GM23248 (cell line): ENCODE measurements around the gene CDC14B. TPM values are rescaled to one million over a fixed set of nuclear protein-coding genes. Genes with fewer than 3 reads are reported as not detected.

Source experiments
- DNase-seq: peaks from one replicate; pipeline ENCODE4 v3.0.0-alpha.2; 2015
- H2AFZ ChIP-seq: fragments of 200-600 bp; sonication (generic); 2 replicates; pipeline ENCODE4 v1.6.1; 2016; ENCODE audit warnings: antibody characterized with exemption
- H3F3A ChIP-seq: fragments of 200-600 bp; sonication (generic); 2 replicates; pipeline ENCODE4 v1.6.1; 2016; ENCODE audit warnings: mild to moderate bottlenecking, antibody characterized with exemption, mixed run types; ENCODE audit not compliant: insufficient read depth
- H3K27ac ChIP-seq: fragments of 200-600 bp; sonication (generic); 2 replicates; pipeline ENCODE4 v1.5.1; 2016; ENCODE audit warnings: mild to moderate bottlenecking
- H3K27me3 ChIP-seq: fragments of 200-600 bp; sonication (generic); replicated peaks from 2 replicates; pipeline ENCODE4 v1.6.1; 2016; ENCODE audit warnings: mild to moderate bottlenecking; ENCODE audit not compliant: insufficient read depth
- H3K36me3 ChIP-seq: fragments of 200-600 bp; sonication (generic); 2 replicates; pipeline ENCODE4 v1.6.1; 2016; ENCODE audit warnings: low read depth, mild to moderate bottlenecking
- H3K4me1 ChIP-seq: fragments of 200-600 bp; sonication (generic); 2 replicates; pipeline ENCODE4 v1.6.1; 2016; ENCODE audit warnings: mild to moderate bottlenecking; ENCODE audit not compliant: insufficient read depth
- H3K4me2 ChIP-seq: fragments of 200-600 bp; sonication (generic); one replicate; pipeline ENCODE4 v1.6.1; 2016; ENCODE audit warnings: mild to moderate bottlenecking; ENCODE audit not compliant: unreplicated experiment
- H3K4me3 ChIP-seq: fragments of 200-600 bp; sonication (generic); 2 replicates; pipeline ENCODE4 v1.5.1; 2016; ENCODE audit warnings: mild to moderate bottlenecking
- H3K79me2 ChIP-seq: fragments of 200-600 bp; sonication (generic); 2 replicates; pipeline ENCODE4 v1.6.1; 2016; ENCODE audit warnings: mild to moderate bottlenecking; ENCODE audit not compliant: insufficient read depth
- H3K9ac ChIP-seq: fragments of 200-600 bp; sonication (generic); 2 replicates; pipeline ENCODE4 v1.6.1; 2016; ENCODE audit warnings: mild to moderate bottlenecking
- H3K9me2 ChIP-seq: fragments of 200-600 bp; sonication (generic); 2 replicates; pipeline ENCODE4 v1.6.1; 2016; ENCODE audit warnings: mixed run types, mild to moderate bottlenecking, moderate library complexity; ENCODE audit not compliant: insufficient read depth
- H3K9me3 ChIP-seq: fragments of 200-600 bp; sonication (generic); one replicate; pipeline ENCODE4 v1.6.1; 2017; ENCODE audit warnings: low read depth
- H4K20me1 ChIP-seq: fragments of 200-600 bp; sonication (generic); 2 replicates; pipeline ENCODE4 v1.6.0; 2016; ENCODE audit not compliant: insufficient read depth
- EZH2 ChIP-seq: fragments of 200-600 bp; sonication (generic); IDR thresholded peaks from 2 replicates; pipeline ENCODE4 v1.6.1; 2018; ENCODE audit warnings: antibody characterized with exemption, mild to moderate bottlenecking; ENCODE audit not compliant: insufficient read depth, poor library complexity, severe bottlenecking
- EZH2phosphoT487 ChIP-seq: fragments of 200-600 bp; sonication (generic); IDR thresholded peaks from 2 replicates; pipeline ENCODE4 v1.6.1; 2018; ENCODE audit warnings: antibody characterized with exemption, moderate library complexity, mild to moderate bottlenecking, low read depth; ENCODE audit not compliant: insufficient read depth
- WGBS, 2 experiments: methylation state at CpG; one replicate each; pipeline ENCODE4 v1.1.6; 2015 to 2017; ENCODE audit warnings: low lambda C conversion rate in 2 of 2, low coverage in 1 of 2; ENCODE audit errors: missing lambda C conversion rate in 2 of 2; 5-methylcytosine and 5-hydroxymethylcytosine counted together
- in situ Hi-C: fragments of 300-500 bp; cut with MboI; formaldehyde crosslinking; loops from 2 replicates; pipeline ENCODE4 v1.15.0; 2020
- polyA plus RNA-seq: library from polyadenylated mRNA; unstranded; fragments of >200 nt; fragmentation: Nextera tagmentation; extraction: Ambion mirVana; gene quantifications from 2 replicates; pipeline ENCODE4 v1.2.1, GENCODE V29; 2016
- total RNA-seq: library from RNA; depleted of rRNA; stranded (reverse); fragments of >200 nt; shearing (Covaris generic); gene quantifications from 2 replicates; pipeline ENCODE4 v1.2.3, GENCODE V29; 2014

Gene CDC14B
- total and polyA plus RNA-seq, 2 experiments from 2014 or later: 8.1 to 17.2 TPM

DNA sequence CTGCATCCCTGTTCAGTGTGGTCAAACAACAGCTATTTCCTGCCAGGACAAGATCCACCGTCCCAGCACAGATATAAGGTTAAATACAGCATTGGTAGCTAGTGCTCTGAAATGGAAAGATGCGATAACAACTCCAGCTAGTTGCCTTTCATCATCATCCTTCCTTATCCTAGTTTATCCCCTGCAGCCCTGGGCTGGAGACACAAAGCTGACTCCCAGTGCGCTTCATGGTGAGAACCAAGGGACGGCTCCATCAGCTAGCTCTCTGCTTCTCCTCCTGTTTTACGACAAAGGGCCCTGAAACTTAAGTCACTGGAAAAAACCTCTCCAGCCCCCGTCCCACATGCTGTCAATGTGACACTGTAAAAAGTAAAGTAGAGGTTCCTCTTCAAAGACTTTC lies 37.9 kb downstream of the CDC14B start:
- no peak overlapping the region for H3K27ac ChIP-seq

DNA sequence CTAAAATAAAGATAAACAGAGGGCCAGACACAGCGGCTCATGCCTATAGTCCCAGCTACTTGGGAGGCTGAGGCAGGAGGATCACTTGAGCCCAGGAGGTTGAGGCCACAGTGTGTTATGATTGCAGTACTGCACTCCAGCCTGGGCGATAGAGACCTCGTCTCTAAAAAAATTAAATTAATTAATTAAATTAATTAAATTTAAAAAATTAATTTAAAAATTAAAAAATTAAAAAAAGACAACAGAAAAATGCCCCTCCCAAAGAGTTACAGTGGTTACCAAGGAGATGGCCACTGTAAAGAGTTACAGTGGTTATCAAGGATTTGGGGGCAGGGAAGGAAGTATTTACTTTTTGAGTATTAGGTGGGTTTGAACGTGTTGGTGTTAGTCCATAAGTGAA lies 38.3 kb downstream of the CDC14B start:
- H3K9me2 ChIP-seq: no peaks in the 10 kb centered on the region
- H3K4me2 ChIP-seq: no peak overlapping the region
- H3K9ac ChIP-seq: no peak overlapping the region
- no peaks in the 10 kb centered on the region for H3F3A ChIP-seq
- WGBS, 2 experiments: 90 to 95% methylated on average over 4 of the region's 4 CpGs
- peaks cover 42% of the 10 kb centered on the region for H3K79me2 ChIP-seq
- no peak for DNase-seq
- H3K27ac ChIP-seq: no peak overlapping the region
- no peaks in the 10 kb centered on the region for H4K20me1 ChIP-seq
- H3K4me3 ChIP-seq: no peak overlapping the region
- H3K9me3 ChIP-seq: no peaks in the 10 kb centered on the region
- H3K4me1 ChIP-seq: peaks cover 8% of the 10 kb centered on the region; the same call in 1 of the 2 replicates
- TF ChIP-seq EZH2: no peak
- TF ChIP-seq EZH2phosphoT487: no peak
- H2AFZ ChIP-seq: no peak overlapping the region
- no peaks in the 10 kb centered on the region for H3K36me3 ChIP-seq
- no peaks in the 10 kb centered on the region for H3K27me3 ChIP-seq
- in situ Hi-C loops: no loop called here

More for the DNA sequence above, 37.9 kb downstream of the CDC14B start:
- no peaks in the 10 kb centered on the region for H3K9me3 ChIP-seq
- no peaks in the 10 kb centered on the region for H3F3A ChIP-seq
- H3K79me2 ChIP-seq: peaks cover 37% of the 10 kb centered on the region
- H3K9ac ChIP-seq: no peak overlapping the region
- no peak overlapping the region for H3K4me2 ChIP-seq
- H3K27me3 ChIP-seq: no peaks in the 10 kb centered on the region
- H3K4me3 ChIP-seq: no peak overlapping the region
- DNase-seq: no peak
- no peaks in the 10 kb centered on the region for H3K36me3 ChIP-seq
- no peak overlapping the region for H2AFZ ChIP-seq
- WGBS, 2 experiments: 91 to 96% methylated on average over 6 of the region's 6 CpGs
- no peak for TF ChIP-seq EZH2phosphoT487
- no peak for TF ChIP-seq EZH2
- peaks cover 8% of the 10 kb centered on the region; the same call in 1 of the 2 replicates for H3K4me1 ChIP-seq
- in situ Hi-C loops: no loop called here
- H4K20me1 ChIP-seq: no peaks in the 10 kb centered on the region
- no peaks in the 10 kb centered on the region for H3K9me2 ChIP-seq

DNA sequence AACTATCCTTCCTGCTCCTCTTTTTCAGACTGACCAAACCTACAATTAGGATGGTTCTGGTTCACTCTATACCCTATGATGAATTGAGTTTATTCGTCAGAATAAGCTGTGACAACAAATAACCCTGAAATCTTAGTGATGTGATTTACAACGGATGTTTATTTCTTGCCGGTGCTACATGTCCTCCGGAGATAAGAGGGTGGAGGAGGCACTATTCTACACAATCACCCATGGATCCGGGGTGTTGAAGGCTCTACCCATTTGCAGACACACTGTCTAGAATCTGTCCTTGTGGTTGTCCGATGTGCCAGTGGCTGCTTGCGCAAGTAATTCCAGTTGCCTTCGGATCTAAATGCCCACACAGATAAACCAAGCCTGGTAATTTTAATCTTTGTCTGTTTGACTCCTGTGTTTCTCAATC lies 44.7 kb downstream of the CDC14B start:
- 76 to 78% methylated on average over 8 of the region's 8 CpGs for WGBS, 2 experiments
- H3K79me2 ChIP-seq: peaks cover 54% of the 10 kb centered on the region
- no peaks in the 10 kb centered on the region for H3K27me3 ChIP-seq
- H3K36me3 ChIP-seq: no peaks in the 10 kb centered on the region
- no peak overlapping the region for H3K27ac ChIP-seq
- no peak overlapping the region for H2AFZ ChIP-seq
- H3F3A ChIP-seq: no peaks in the 10 kb centered on the region
- no peak overlapping the region for H3K4me3 ChIP-seq
- in situ Hi-C loops: no loop called here
- no peaks in the 10 kb centered on the region for H3K9me3 ChIP-seq
- no peak for DNase-seq
- no peak overlapping the region for H3K4me2 ChIP-seq
- H3K9ac ChIP-seq: no peak overlapping the region
- no peaks in the 10 kb centered on the region for H3K4me1 ChIP-seq
- H4K20me1 ChIP-seq: no peaks in the 10 kb centered on the region
- no peaks in the 10 kb centered on the region for H3K9me2 ChIP-seq
- TF ChIP-seq EZH2phosphoT487: no peak
- no peak for TF ChIP-seq EZH2

DNA sequence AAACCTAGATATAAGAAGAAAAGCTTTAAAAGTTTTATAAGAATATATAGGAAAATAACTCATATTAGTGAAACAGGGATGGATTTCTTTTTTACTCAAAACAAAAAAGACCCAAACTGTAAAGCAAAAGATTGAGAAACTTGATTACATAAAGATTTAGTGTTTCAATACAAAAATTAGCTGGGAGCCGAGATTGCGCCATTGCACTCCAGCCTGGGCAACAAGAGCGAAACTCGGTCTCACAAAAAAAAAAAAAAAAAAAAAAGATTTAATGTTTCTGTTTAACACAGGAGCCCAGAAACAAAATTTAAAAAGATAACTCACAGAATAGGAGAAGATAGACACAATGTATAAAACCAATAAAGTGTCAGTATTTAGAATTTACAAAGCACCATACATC lies 45.2 kb downstream of the CDC14B start:
- H3K79me2 ChIP-seq: peaks cover 55% of the 10 kb centered on the region
- 85 to 91% methylated on average over 4 of the region's 4 CpGs for WGBS, 2 experiments
- no peaks in the 10 kb centered on the region for H3F3A ChIP-seq
- in situ Hi-C loops: no loop called here
- H4K20me1 ChIP-seq: no peaks in the 10 kb centered on the region
- no peak overlapping the region for H3K9ac ChIP-seq
- no peak overlapping the region for H2AFZ ChIP-seq
- no peaks in the 10 kb centered on the region for H3K9me3 ChIP-seq
- H3K4me1 ChIP-seq: no peaks in the 10 kb centered on the region
- no peak for DNase-seq
- TF ChIP-seq EZH2 (no peak), EZH2phosphoT487 (no peak)
- H3K27ac ChIP-seq: no peak overlapping the region
- H3K9me2 ChIP-seq: no peaks in the 10 kb centered on the region
- no peaks in the 10 kb centered on the region for H3K27me3 ChIP-seq
- H3K4me2 ChIP-seq: no peak overlapping the region
- H3K4me3 ChIP-seq: no peak overlapping the region
- H3K36me3 ChIP-seq: no peaks in the 10 kb centered on the region
